ENCODE results near the gene YTHDC1.

YTHDC1 gene

DNA sequence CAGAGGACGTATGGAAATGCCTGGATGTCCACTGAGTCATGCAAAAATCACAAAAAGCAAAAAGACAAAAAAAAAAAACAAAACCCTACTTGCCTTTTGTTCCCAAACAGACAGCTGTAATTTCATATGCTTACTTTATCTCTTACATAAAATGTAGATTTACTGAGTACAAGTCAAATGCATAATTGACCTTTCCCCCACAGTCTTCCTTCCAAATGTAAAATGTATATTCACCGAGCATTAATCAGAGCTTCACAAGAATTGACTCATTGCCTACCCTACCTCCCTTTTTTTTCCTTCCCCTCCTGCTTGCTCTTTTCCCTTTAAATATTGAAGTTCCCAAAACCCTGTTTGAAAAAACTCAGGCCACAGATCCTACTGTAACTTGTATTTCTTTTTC is 71.9 kb downstream of the YTHDC1 start:
- TF ChIP-seq PAX5 (IDR thresholded peaks at IDR 0.05; ENCODE audit: insufficient read depth, low read length, severe bottlenecking) (no peak), POU2F2 (IDR thresholded peaks at IDR 0.05; ENCODE audit: low read depth, low read length) (no peak), SPI1 (IDR thresholded peaks at IDR 0.05; ENCODE audit: low read depth, low read length) (no peak), POLR2A (IDR thresholded peaks at IDR 0.05; ENCODE audit: low read depth, low read length) (no peak), POLR2AphosphoS5 (IDR thresholded peaks at IDR 0.05; ENCODE audit: low read depth, low read length) (no peak)
- FAIRE-seq (no peak), DNase-seq (ENCODE audit: insufficient read length, low spot score) (no peak)

DNA sequence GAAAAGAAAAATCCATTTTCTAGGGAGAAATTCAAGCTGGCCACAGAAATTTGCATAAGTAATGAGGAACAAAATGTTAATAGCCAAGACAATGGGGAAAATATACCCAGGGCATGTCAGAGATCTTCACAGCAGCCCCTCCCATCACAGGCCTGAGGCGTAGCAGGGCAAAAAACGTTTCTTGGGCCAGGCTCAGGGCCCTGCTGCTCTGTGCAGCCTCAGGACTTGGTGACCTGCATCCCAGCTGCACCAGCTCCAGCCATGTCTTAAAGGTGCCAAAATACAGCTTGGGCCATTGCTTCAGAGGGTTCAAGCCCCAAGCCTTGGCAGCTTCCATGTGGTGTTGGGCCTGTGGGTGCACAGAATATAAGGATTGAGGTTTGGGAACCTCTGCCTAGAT is 72.3 kb downstream of the YTHDC1 start:
- FAIRE-seq (no peak), DNase-seq (ENCODE audit: insufficient read length, low spot score) (no peak)
- TF ChIP-seq POLR2A (IDR thresholded peaks at IDR 0.05; ENCODE audit: low read depth, low read length) (no peak), POLR2AphosphoS5 (IDR thresholded peaks at IDR 0.05; ENCODE audit: low read depth, low read length) (no peak), PAX5 (IDR thresholded peaks at IDR 0.05; ENCODE audit: insufficient read depth, low read length, severe bottlenecking) (no peak), TAF1 (IDR thresholded peaks at IDR 0.05; ENCODE audit: low read depth, low read length) (no peak), POU2F2 (IDR thresholded peaks at IDR 0.05; ENCODE audit: low read depth, low read length) (no peak), SPI1 (IDR thresholded peaks at IDR 0.05; ENCODE audit: low read depth, low read length) (no peak)

DNA sequence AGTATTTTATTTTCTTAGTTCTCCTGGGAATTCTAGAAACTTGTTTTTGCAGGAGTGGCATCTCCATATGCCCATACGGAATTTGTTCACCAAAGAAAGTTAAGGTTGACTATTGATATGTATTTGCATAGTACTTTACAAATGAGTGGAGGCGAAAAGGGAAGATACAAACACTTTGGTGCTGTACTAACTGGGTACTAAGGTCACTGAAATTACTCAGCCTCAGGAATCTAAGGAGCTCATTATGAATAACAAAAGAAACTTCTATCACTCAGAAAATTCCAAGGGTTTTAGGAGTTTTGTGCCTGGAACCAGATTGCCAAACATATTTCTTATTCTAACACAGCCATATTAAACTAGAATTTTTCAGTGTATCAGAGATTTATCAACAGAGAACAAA is 77.0 kb downstream of the YTHDC1 start:
- DNase-seq (ENCODE audit: insufficient read length, low spot score) (no peak), FAIRE-seq (no peak)
- no peak for TF ChIP-seq TAF1 (IDR thresholded peaks at IDR 0.05; ENCODE audit: low read depth, low read length)

DNA sequence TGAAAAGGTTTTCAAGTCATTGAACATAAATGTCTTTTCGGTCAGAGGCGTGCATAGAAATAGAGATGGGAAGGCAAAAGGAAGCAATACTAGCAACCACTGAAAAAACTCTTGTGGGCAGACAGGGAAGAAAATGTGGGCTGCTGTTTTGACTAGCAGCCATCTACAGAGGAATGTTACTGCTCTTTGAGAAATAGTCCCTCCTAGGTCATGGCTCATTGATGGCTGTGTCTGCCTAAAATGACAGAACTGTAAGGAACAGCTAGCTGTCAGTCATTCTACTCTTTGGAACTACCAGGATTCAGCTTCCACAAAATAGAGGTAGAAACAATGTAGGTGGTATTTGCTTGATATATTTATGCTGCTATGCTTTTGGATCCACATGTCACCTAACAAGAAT is 77.5 kb downstream of the YTHDC1 start:
- no peak for DNase-seq (ENCODE audit: insufficient read length, low spot score)
- TF ChIP-seq PAX5 (IDR thresholded peaks at IDR 0.05; ENCODE audit: insufficient read depth, low read length, severe bottlenecking): no peak
- TF ChIP-seq TAF1 (IDR thresholded peaks at IDR 0.05; ENCODE audit: low read depth, low read length): no peak
- TF ChIP-seq POLR2A (IDR thresholded peaks at IDR 0.05; ENCODE audit: low read depth, low read length): no peak
- TF ChIP-seq SPI1 (IDR thresholded peaks at IDR 0.05; ENCODE audit: low read depth, low read length): no peak
- no peak for TF ChIP-seq POLR2AphosphoS5 (IDR thresholded peaks at IDR 0.05; ENCODE audit: low read depth, low read length)
- TF ChIP-seq POU2F2 (IDR thresholded peaks at IDR 0.05; ENCODE audit: low read depth, low read length): no peak
- no peak for FAIRE-seq

DNA sequence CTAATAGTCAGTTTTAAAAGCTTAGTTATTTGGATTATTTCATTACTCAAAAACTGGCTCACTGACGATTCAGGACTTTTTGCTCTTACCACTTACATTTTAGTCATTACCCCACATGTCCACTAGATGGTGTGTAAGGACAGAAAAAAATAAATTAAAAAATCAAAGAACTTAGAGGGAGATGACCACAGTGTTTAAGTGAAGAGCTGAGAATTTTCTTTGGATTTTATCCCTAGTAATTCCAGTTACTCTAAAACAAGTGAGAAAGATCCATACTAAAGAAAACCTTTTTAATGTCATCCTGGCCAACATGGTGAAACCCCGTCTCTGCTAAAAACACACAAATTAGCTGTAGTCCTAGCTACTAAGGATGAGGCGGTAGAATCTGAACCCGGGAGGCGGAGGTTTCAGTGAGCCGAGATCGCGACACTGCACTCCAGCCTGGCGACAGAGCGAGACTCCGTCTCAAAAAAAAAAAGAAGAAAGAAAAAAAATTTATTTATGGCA is 78.0 kb downstream of the YTHDC1 start:
- FAIRE-seq (peak; percentile 35), DNase-seq (ENCODE audit: insufficient read length, low spot score) (peak; percentile 10)
- TF ChIP-seq SPI1 (IDR thresholded peaks at IDR 0.05; ENCODE audit: low read depth, low read length) (no peak), TAF1 (IDR thresholded peaks at IDR 0.05; ENCODE audit: low read depth, low read length) (no peak), POU2F2 (IDR thresholded peaks at IDR 0.05; ENCODE audit: low read depth, low read length) (no peak), POLR2A (IDR thresholded peaks at IDR 0.05; ENCODE audit: low read depth, low read length) (no peak), PAX5 (IDR thresholded peaks at IDR 0.05; ENCODE audit: insufficient read depth, low read length, severe bottlenecking) (no peak), POLR2AphosphoS5 (IDR thresholded peaks at IDR 0.05; ENCODE audit: low read depth, low read length) (no peak)

DNA sequence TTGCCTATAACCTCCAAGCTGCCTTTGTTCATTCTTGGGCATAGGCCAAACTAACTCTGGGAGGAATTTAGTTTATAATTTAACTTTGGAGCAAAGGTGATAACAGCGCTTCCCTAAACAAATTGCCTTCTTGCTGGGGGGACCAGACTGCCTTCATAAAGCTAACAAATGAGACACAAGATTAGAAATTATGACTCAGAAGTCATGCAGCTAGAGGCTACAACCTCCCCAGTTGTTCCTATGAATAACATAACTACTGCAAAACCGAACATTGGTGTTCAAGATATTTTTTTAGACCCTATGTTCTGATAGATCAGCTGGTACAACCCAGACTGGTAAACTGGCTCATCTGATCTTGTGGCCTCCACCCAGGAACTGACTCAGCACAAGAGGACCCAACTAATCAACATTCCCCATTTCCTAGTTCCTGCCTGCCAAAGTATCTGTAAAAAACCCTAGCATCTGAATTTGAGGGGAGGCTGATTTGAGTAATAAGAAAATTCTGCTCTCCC is 82.4 kb downstream of the YTHDC1 start:
- FAIRE-seq (no peak), DNase-seq (ENCODE audit: insufficient read length, low spot score) (no peak)
- TF ChIP-seq SPI1 (IDR thresholded peaks at IDR 0.05; ENCODE audit: low read depth, low read length) (no peak), PAX5 (IDR thresholded peaks at IDR 0.05; ENCODE audit: insufficient read depth, low read length, severe bottlenecking) (no peak), POLR2A (IDR thresholded peaks at IDR 0.05; ENCODE audit: low read depth, low read length) (no peak), POLR2AphosphoS5 (IDR thresholded peaks at IDR 0.05; ENCODE audit: low read depth, low read length) (no peak), TAF1 (IDR thresholded peaks at IDR 0.05; ENCODE audit: low read depth, low read length) (no peak), POU2F2 (IDR thresholded peaks at IDR 0.05; ENCODE audit: low read depth, low read length) (no peak)

DNA sequence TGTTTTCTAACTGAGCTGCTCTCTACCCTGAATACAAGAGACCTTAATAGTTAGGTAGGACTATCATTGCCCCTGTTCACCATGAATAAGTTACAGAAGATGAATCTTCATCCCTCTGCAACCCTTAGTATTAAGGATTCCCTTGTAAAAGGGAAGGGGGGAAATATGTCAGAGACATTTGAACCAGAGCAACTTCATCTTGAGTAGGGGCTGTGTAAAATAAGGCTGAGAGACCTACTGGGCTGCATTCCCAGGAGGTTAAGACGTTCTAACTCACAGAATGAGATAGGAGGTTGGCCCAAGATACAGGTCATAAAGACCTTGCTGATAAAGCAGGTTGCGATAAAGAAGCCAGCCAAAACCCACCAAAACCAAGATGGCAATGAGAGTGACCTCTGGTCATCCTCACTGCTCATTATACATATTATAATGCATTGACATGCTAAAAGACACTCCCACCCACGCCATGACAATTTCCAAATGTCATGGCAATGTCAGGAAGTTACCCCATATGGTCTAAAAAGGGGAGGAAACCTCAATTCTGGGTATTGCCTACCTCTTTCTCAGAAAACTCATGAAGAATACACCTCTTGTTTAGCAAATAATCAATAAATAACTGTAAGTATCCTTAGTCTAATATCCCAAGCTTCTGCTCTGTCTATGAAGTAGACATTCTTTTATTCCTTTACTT is 84.9 kb downstream of the YTHDC1 start:
- TF ChIP-seq POLR2A (IDR thresholded peaks at IDR 0.05; ENCODE audit: low read depth, low read length): no peak
- TF ChIP-seq POU2F2 (IDR thresholded peaks at IDR 0.05; ENCODE audit: low read depth, low read length): no peak
- TF ChIP-seq TAF1 (IDR thresholded peaks at IDR 0.05; ENCODE audit: low read depth, low read length): no peak
- TF ChIP-seq PAX5 (IDR thresholded peaks at IDR 0.05; ENCODE audit: insufficient read depth, low read length, severe bottlenecking): no peak
- no peak for TF ChIP-seq POLR2AphosphoS5 (IDR thresholded peaks at IDR 0.05; ENCODE audit: low read depth, low read length)
- no peak for TF ChIP-seq SPI1 (IDR thresholded peaks at IDR 0.05; ENCODE audit: low read depth, low read length)
- DNase-seq (ENCODE audit: insufficient read length, low spot score) (no peak), FAIRE-seq (no peak)
